A549 (cell line): ENCODE data around the gene PCDHGA12.

Source experiments
- EP300 ChIP-seq, 2 experiments: fragments of >200 bp; sonication (Bioruptor Twin); formaldehyde crosslinking; IDR thresholded peaks; 2 replicates in 1 of 2; 3 replicates in 1 of 2; pipeline ENCODE4 v1.6.1; 2016 to 2017
- KDM1A ChIP-seq: fragments of 200-600 bp; sonication (generic); IDR thresholded peaks from 2 replicates; pipeline ENCODE4 v1.6.1; 2016; ENCODE audit warnings: low read depth, mild to moderate bottlenecking
- MYC ChIP-seq: IDR thresholded peaks from 2 replicates; pipeline ENCODE4 v1.6.1; 2012; ENCODE audit warnings: mild to moderate bottlenecking, inconsistent platforms, low read length, improper control_type of control experiment, borderline replicate concordance
- POLR2A ChIP-seq: IDR thresholded peaks from 2 replicates; pipeline ENCODE4 v1.6.1; 2012; ENCODE audit warnings: mild to moderate bottlenecking, low read length
- POLR2AphosphoS2 ChIP-seq: conservative IDR thresholded peaks from 2 replicates; pipeline ENCODE4 v1.6.1; 2012; ENCODE audit warnings: low read length, improper control_type of control experiment, inconsistent platforms
- ZFP36 ChIP-seq: fragments of 450-650 bp; IDR thresholded peaks from 2 replicates; pipeline ENCODE4 v1.6.1; 2014; ENCODE audit warnings: borderline replicate concordance; ENCODE audit not compliant: partially characterized antibody
- TF ChIP-seq, protein P1 (sequence below): fragments of >200 bp; sonication (Bioruptor Twin); formaldehyde crosslinking; IDR thresholded peaks from 3 replicates; pipeline ENCODE4 v1.5.1; 2016
- TF ChIP-seq, protein P2 (sequence below): fragments of 200-600 bp; sonication (generic); IDR thresholded peaks from 2 replicates; pipeline ENCODE4 v1.6.1; 2016; ENCODE audit warnings: antibody characterized with exemption, mild to moderate bottlenecking, moderate library complexity

DNA sequence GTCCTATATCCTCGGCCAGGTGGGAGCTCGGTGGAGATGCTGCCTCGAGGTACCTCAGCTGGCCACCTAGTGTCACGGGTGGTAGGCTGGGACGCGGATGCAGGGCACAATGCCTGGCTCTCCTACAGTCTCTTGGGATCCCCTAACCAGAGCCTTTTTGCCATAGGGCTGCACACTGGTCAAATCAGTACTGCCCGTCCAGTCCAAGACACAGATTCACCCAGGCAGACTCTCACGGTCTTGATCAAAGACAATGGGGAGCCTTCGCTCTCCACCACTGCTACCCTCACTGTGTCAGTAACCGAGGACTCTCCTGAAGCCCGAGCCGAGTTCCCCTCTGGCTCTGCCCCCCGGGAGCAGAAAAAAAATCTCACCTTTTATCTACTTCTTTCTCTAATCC is 47.5 kb downstream of the PCDHGA12 start:
- TF ChIP-seq, protein P1, sequence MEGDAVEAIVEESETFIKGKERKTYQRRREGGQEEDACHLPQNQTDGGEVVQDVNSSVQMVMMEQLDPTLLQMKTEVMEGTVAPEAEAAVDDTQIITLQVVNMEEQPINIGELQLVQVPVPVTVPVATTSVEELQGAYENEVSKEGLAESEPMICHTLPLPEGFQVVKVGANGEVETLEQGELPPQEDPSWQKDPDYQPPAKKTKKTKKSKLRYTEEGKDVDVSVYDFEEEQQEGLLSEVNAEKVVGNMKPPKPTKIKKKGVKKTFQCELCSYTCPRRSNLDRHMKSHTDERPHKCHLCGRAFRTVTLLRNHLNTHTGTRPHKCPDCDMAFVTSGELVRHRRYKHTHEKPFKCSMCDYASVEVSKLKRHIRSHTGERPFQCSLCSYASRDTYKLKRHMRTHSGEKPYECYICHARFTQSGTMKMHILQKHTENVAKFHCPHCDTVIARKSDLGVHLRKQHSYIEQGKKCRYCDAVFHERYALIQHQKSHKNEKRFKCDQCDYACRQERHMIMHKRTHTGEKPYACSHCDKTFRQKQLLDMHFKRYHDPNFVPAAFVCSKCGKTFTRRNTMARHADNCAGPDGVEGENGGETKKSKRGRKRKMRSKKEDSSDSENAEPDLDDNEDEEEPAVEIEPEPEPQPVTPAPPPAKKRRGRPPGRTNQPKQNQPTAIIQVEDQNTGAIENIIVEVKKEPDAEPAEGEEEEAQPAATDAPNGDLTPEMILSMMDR = no peak
- TF ChIP-seq MYC (no peak), EP300 (IDR thresholded peaks at IDR 0.05) (no peak), KDM1A (no peak), POLR2A (no peak), ZFP36 (no peak), POLR2AphosphoS2 (no peak)
- TF ChIP-seq, protein P2, sequence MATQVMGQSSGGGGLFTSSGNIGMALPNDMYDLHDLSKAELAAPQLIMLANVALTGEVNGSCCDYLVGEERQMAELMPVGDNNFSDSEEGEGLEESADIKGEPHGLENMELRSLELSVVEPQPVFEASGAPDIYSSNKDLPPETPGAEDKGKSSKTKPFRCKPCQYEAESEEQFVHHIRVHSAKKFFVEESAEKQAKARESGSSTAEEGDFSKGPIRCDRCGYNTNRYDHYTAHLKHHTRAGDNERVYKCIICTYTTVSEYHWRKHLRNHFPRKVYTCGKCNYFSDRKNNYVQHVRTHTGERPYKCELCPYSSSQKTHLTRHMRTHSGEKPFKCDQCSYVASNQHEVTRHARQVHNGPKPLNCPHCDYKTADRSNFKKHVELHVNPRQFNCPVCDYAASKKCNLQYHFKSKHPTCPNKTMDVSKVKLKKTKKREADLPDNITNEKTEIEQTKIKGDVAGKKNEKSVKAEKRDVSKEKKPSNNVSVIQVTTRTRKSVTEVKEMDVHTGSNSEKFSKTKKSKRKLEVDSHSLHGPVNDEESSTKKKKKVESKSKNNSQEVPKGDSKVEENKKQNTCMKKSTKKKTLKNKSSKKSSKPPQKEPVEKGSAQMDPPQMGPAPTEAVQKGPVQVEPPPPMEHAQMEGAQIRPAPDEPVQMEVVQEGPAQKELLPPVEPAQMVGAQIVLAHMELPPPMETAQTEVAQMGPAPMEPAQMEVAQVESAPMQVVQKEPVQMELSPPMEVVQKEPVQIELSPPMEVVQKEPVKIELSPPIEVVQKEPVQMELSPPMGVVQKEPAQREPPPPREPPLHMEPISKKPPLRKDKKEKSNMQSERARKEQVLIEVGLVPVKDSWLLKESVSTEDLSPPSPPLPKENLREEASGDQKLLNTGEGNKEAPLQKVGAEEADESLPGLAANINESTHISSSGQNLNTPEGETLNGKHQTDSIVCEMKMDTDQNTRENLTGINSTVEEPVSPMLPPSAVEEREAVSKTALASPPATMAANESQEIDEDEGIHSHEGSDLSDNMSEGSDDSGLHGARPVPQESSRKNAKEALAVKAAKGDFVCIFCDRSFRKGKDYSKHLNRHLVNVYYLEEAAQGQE = no peak
